HG02870 (cell line): Measurements from ENCODE around the gene ARAP2.

Source experiments
- ATAC-seq: cut with Tn5 transposase; IDR thresholded peaks from one replicate; pipeline ENCODE4 v1.9.1; 2021; ENCODE audit warnings: mild to moderate bottlenecking, moderate library complexity; ENCODE audit not compliant: unreplicated experiment

ARAP2 gene

GRCh38 chr4:36046026-36046425 lies 198.3 kb downstream of the ARAP2 start:
- no peak for ATAC-seq

- no peak for ATAC-seq
Observed at GRCh38 chr4:36043901-36044300, 200.4 kb downstream of the ARAP2 start.

GRCh38 chr4:36043241-36043640 lies 201.1 kb downstream of the ARAP2 start:
- no peak for ATAC-seq

- ATAC-seq: no peak
Observed at GRCh38 chr4:36042122-36042970, 202.0 kb downstream of the ARAP2 start.

GRCh38 chr4:36041340-36041739 lies 203.0 kb downstream of the ARAP2 start:
- ATAC-seq: no peak

- no peak for ATAC-seq
Observed at GRCh38 chr4:36039026-36039425, 205.3 kb downstream of the ARAP2 start.

- ATAC-seq: no peak
Observed at GRCh38 chr4:36038491-36038890, 205.8 kb downstream of the ARAP2 start.

GRCh38 chr4:36037127-36037526 lies 207.2 kb downstream of the ARAP2 start:
- no peak for ATAC-seq

GRCh38 chr4:36029951-36030350 lies 214.4 kb downstream of the ARAP2 start:
- ATAC-seq: no peak

- ATAC-seq: no peak
Observed at GRCh38 chr4:36027203-36027602, 217.1 kb downstream of the ARAP2 start.

GRCh38 chr4:36026348-36026880 lies 217.9 kb downstream of the ARAP2 start:
- ATAC-seq: no peak

GRCh38 chr4:36024901-36025660 lies 219.2 kb downstream of the ARAP2 start:
- no peak for ATAC-seq

- no peak for ATAC-seq
Observed at GRCh38 chr4:36020351-36020750, 224.0 kb downstream of the ARAP2 start.
